ENCODE results near the gene RUVBL2.

RUVBL2 gene

GRCh38 chr19:48967346-48968178 lies 26.1 kb upstream of the RUVBL2 start:
- DNase-seq (ENCODE audit: insufficient read length, low spot score) (no peak), FAIRE-seq (no peak)
- TF ChIP-seq POLR2A (IDR thresholded peaks at IDR 0.05; ENCODE audit: low read depth, low read length): no peak

DNA sequence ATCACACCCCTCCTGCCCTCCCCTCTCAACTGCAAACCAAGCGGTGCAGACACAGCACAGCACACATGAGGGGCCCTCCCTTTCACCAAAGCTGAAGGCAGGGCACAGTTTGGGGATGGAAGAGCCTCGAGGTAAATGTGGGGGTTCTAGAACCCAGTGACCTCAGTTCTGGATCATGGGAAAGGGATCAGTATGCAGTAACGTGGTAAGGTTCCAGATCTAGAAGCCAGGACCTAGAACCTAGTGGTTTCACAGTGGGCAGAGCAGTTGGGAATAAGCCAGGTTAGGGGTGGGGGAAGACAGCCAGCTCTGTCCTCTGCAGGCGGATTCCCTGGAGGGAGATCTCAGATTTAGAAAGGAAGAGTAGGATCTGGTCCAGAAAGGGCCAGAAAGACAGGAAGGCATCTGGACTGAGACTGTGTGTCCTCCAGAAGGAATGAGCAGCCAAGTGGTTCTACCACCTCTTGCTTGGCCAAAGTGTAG lies 25.5 kb upstream of the RUVBL2 start:
- no peak for DNase-seq (ENCODE audit: insufficient read length, low spot score)
- FAIRE-seq: no peak
- no peak for TF ChIP-seq POLR2A (IDR thresholded peaks at IDR 0.05; ENCODE audit: low read depth, low read length)

GRCh38 chr19:48968813-48969218 lies 24.9 kb upstream of the RUVBL2 start:
- no peak for DNase-seq (ENCODE audit: insufficient read length, low spot score)
- no peak for FAIRE-seq
- no peak for TF ChIP-seq POLR2A (IDR thresholded peaks at IDR 0.05; ENCODE audit: low read depth, low read length)

DNA sequence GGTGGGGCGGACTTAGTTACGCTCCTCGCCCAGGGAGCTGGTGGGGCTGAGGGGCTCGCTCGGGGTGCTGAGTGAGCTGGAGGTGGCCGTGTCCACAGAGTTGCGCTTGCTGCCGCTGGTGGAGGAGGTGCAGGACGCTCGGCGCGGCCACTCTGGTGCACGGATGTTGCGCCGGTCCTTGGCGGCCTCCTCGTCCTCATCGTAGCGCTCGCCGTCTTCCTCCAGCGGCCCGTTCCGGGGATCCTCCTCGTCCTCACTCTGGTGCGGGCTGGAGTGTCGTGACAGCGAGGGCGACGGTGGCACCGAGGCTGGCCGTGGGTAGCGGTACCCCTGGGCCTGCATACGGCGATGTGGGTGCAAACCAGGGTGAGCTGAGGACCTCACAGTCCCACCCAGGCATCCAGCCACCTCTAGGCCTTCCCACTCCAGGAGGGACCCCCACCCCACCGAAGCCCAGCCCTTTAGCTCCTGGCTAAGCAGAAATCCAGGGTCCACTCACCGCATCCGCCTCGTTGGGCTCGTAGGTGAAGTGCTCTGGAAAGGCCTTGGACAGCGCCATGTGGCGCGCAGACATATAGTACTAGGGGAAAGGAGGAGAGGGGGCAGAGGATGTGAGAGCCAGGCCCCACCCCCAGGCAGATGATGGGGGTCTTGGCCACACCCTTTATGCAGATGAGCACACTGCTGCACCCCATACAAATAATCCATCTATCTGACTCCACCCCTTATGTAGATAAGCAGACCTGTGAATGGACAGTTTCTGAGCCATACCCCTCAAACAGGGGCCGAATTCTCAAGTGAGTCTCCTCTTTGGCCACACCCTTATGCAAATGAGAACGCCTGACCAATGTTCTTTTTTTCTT lies 24.2 kb upstream of the RUVBL2 start:
- DNase-seq (ENCODE audit: insufficient read length, low spot score) (no peak), FAIRE-seq (no peak)
- no peak for TF ChIP-seq POLR2A (IDR thresholded peaks at IDR 0.05; ENCODE audit: low read depth, low read length)

DNA sequence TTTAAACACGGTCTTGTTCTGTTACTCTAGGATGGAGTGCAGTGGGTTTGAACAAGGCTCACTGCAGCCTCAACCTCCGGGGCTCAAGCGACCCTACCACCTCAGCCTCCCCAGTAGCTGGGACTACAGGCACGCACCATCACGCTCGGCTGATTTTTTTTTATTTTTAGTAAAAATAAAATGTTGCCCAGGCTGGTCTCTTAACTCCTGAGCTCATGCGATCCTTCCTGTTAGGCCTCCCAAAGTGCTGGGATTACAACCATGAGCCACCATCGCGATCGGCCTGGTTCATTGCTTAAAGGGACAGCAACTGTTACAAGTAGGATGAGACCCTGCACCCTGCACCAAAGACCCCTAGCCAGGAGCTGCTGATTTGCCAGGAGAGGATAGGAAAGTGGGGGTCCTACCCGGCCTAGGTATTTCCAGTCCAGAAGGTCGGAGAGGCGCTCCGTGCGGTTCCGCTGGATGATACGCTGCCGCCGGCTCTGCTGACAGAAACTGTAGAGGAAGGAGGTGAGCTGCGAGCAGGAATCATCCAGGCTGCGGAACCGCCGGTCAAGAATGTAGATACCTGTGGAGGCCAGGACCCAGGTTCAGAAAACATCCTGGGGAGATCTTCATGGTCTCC lies 23.4 kb upstream of the RUVBL2 start:
- no peak for FAIRE-seq
- TF ChIP-seq POLR2A (IDR thresholded peaks at IDR 0.05; ENCODE audit: low read depth, low read length): no peak
- DNase-seq (ENCODE audit: insufficient read length, low spot score): no peak

DNA sequence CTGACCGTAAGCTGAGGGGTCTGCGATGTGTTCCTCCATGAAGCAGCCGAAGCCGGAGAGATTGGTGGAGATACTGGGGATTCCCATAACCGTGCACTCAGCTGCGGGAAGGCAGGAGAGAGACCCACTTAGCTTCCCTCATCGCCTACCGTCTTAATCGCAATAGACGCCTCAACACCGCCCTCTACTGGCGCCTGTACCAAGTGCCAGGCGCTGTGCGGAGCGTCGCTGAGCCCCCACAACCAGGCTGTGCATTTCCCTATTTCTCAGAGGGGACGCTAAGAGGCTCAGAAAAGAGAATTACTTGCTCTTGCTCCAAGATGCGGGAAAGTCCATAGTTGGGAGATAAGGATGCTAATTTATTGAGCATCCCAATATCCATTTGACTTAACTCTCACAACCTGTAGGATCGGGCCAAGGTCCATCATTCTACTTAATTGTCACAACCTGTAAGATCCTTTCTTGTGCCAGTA lies 22.7 kb upstream of the RUVBL2 start:
- TF ChIP-seq POLR2A (IDR thresholded peaks at IDR 0.05; ENCODE audit: low read depth, low read length): no peak
- FAIRE-seq (no peak), DNase-seq (ENCODE audit: insufficient read length, low spot score) (no peak)

GRCh38 chr19:48975947-48976847 lies 17.5 kb upstream of the RUVBL2 start:
- FAIRE-seq: no peak
- TF ChIP-seq POLR2A (IDR thresholded peaks at IDR 0.05; ENCODE audit: low read depth, low read length): no peak
- no peak for DNase-seq (ENCODE audit: insufficient read length, low spot score)

DNA sequence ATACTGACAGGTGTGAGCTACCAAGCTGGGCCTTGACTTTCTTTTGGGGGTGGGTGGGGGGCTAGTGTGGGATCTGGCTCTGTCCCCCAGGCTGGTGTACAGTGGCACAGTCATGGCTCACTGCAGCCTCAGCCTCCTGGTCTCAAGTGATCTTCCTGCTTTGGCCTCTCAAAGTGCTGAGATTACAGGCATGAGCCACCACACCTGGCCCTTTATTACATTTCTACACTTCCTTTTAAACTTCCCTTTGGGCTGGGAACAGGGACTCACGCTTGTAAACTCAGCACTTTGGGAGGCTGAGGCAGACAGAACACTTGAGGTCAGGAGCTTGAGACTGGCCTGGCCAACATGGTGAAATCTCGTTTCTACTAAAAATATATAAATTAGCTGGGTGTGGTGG lies 16.6 kb upstream of the RUVBL2 start:
- no peak for TF ChIP-seq POLR2A (IDR thresholded peaks at IDR 0.05; ENCODE audit: low read depth, low read length)
- no peak for FAIRE-seq
- DNase-seq (ENCODE audit: insufficient read length, low spot score): no peak

GRCh38 chr19:48982280-48982679 lies 11.4 kb upstream of the RUVBL2 start:
- no peak for TF ChIP-seq POLR2A (IDR thresholded peaks at IDR 0.05; ENCODE audit: low read depth, low read length)
- DNase-seq (ENCODE audit: insufficient read length, low spot score) (no peak), FAIRE-seq (no peak)

DNA sequence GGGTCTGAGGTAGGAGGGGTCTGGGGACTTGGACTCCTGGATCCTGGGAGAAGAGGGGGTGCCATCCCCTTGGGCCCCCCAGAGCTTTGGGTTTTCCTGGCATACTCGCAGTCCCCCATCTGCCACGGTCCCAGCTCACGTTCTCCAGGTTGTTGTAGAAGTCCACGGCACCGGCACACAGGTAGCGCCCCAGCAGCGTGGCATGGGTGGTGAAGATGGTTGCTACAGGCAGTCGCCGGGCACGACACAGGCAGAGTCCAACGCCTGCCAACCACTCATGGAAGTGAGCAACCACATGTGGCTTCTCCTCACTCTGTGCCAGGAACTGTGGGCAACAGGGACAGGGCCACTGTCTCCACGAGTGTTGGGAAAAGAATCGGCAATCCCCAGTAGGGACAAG lies 8.0 kb upstream of the RUVBL2 start:
- FAIRE-seq (no peak), DNase-seq (ENCODE audit: insufficient read length, low spot score) (no peak)
- no peak for TF ChIP-seq POLR2A (IDR thresholded peaks at IDR 0.05; ENCODE audit: low read depth, low read length)

GRCh38 chr19:48986211-48986610 lies 7.5 kb upstream of the RUVBL2 start:
- no peak for TF ChIP-seq POLR2A (IDR thresholded peaks at IDR 0.05; ENCODE audit: low read depth, low read length)
- DNase-seq (ENCODE audit: insufficient read length, low spot score): no peak
- FAIRE-seq: no peak

DNA sequence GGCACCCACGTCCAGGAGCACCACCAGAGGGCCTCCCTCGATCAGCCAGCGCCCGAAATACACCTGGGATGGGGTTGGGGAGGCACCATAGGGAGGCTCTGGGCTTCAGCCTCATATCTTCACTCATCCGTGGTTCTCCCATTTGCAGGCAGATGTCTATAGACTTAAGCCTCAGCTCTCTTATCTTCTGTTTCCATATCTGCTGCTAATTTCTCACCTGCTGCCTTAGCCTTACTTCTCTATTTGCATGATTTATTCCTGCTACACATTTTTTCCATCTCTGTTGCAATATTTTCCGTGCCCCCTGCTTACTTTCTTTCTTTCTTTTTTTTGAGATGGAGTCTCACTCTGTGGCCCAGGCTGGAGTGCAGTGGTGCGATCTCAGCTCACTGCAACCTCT lies 6.4 kb upstream of the RUVBL2 start:
- no peak for DNase-seq (ENCODE audit: insufficient read length, low spot score)
- no peak for TF ChIP-seq POLR2A (IDR thresholded peaks at IDR 0.05; ENCODE audit: low read depth, low read length)
- FAIRE-seq: no peak

DNA sequence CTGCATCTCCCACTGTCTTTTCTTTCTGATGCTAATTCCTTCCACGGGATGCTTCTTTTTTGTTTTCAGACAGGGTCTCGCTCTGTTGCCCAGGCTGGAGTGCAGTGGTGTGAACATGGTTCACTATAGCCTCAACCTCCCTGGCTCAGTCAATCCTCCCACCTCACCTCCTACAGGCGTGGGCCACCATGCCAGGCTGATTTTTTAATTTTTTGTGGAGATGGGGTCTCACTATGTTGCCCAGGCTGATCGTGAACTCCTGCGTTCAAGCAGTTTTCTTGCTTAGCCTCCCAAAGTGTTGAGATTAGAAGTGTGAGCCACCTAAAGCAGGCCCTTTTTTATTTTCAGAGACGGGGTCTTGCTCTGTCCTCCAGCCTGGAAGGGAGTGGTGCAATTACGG lies 5.4 kb upstream of the RUVBL2 start:
- FAIRE-seq (no peak), DNase-seq (ENCODE audit: insufficient read length, low spot score) (no peak)
- TF ChIP-seq POLR2A (IDR thresholded peaks at IDR 0.05; ENCODE audit: low read depth, low read length): no peak

Data from H54 (cell line).